AG04449 (cell line): ENCODE data around the gene FERMT3.

Source experiments
- CTCF ChIA-PET: fragments of 350-600 bp; formaldehyde crosslinking; extraction: SDS; loops from one replicate; lab custom pipeline; 2021; ENCODE audit warnings: antibody characterized with exemption; lab: Yijun Ruan, JAX
- POLR2A ChIA-PET: fragments of 400-600, 350-600 bp; formaldehyde crosslinking; extraction: SDS; loops from one replicate; lab custom pipeline; 2020; ENCODE audit warnings: antibody characterized with exemption, inconsistent platforms; lab: Yijun Ruan, JAX
- DNase-seq: peaks from one replicate; pipeline ENCODE4 v3.0.0-alpha.2; 2010; ENCODE audit warnings: low read depth, low spot score
- H3K4me3 ChIP-seq: 2 replicates; pipeline ENCODE4 v1.5.1; 2011; ENCODE audit warnings: low read depth, mild to moderate bottlenecking, control low read depth, low read length
- TF ChIP-seq, protein P1 (sequence below): IDR thresholded peaks from one replicate; pipeline ENCODE4 v1.5.1; 2011; ENCODE audit warnings: mild to moderate bottlenecking, moderate library complexity, low read length, control low read depth, inconsistent platforms; ENCODE audit not compliant: insufficient read depth; ENCODE audit errors: missing control alignments

Gene FERMT3

DNA sequence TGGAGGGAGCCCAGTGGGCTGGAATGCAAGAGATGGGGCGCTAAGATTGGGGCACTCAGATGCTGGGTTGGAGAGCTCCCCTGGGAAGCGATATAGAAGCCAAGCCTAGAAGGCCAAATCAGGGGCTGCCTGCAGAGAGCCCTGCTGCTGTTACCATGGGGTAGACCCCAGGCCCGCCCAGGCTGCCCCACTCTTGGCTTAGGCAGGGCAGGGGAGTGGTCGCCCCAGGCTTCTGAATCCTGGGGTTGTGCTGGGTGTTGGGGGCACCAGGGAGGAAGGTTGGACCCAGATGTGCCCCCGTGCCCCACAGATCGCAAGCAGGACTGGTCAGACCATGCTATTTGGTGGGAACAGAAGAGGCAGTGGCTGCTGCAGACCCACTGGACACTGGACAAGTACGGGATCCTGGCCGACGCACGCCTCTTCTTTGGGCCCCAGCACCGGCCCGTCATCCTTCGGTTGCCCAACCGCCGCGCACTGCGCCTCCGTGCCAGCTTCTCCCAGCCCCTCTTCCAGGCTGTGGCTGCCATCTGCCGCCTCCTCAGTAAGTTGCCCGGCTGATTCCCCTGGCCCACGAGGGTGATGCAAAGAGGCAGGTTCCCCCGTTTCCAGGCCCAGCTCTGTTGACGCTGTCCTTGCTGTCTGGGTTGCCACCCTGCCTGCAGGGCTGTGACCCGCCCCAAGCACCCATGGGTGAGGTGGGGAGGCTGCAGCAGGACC, 3.9 kb downstream of the FERMT3 start:
- ChIA-PET POLR2A (no interaction called here), CTCF (interaction anchor here (1.6 to 11.7 kb wide), 4 partner anchors 14 to 92 kb away, joined by 4 to 305 read pairs (median 88); partner anchors contain the start of genes CATSPERZ, ESRRA, NUDT22 and STIP1)
- no peak overlapping the region for H3K4me3 ChIP-seq
- no peak for DNase-seq
- TF ChIP-seq, protein P1, sequence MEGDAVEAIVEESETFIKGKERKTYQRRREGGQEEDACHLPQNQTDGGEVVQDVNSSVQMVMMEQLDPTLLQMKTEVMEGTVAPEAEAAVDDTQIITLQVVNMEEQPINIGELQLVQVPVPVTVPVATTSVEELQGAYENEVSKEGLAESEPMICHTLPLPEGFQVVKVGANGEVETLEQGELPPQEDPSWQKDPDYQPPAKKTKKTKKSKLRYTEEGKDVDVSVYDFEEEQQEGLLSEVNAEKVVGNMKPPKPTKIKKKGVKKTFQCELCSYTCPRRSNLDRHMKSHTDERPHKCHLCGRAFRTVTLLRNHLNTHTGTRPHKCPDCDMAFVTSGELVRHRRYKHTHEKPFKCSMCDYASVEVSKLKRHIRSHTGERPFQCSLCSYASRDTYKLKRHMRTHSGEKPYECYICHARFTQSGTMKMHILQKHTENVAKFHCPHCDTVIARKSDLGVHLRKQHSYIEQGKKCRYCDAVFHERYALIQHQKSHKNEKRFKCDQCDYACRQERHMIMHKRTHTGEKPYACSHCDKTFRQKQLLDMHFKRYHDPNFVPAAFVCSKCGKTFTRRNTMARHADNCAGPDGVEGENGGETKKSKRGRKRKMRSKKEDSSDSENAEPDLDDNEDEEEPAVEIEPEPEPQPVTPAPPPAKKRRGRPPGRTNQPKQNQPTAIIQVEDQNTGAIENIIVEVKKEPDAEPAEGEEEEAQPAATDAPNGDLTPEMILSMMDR: no peak

GRCh38 chr11:64211181-64211872, 4.8 kb downstream of the FERMT3 start:
- no peak for DNase-seq
- TF ChIP-seq, protein P1: no peak
- CTCF ChIA-PET: interaction anchor here (1.3 to 11.7 kb wide), 5 partner anchors 13 to 91 kb away, joined by 3 to 305 read pairs (median 56); partner anchors contain the start of genes CATSPERZ, ESRRA, NUDT22 and STIP1
- no peak overlapping the region for H3K4me3 ChIP-seq
- POLR2A ChIA-PET: interaction anchor here (0.6 kb wide), 1 partner anchor 31 kb away, joined by 3 read pairs; no protein-coding TSS in a partner anchor

GRCh38 chr11:64216879-64217278, 10.4 kb downstream of the FERMT3 start:
- DNase-seq: no peak
- POLR2A ChIA-PET: no interaction called here
- H3K4me3 ChIP-seq: no peak overlapping the region
- CTCF ChIA-PET: interaction anchor here (2.6 to 9.1 kb wide), 3 partner anchors 12 to 87 kb away, joined by 8 to 86 read pairs (median 23); partner anchors contain the start of genes ESRRA and FERMT3
- TF ChIP-seq, protein P1: no peak

- no peak for DNase-seq
- ChIA-PET POLR2A (interaction anchor here (0.7 kb wide), 1 partner anchor 58 kb away, joined by 3 read pairs; no protein-coding TSS in a partner anchor), CTCF (interaction anchor here (0.7 to 9.1 kb wide), 2 partner anchors 14 to 86 kb away, joined by 3 to 86 read pairs; partner anchors contain the start of gene FERMT3)
- TF ChIP-seq, protein P1: no peak
- H3K4me3 ChIP-seq: no peak overlapping the region
These were observed 12.3 kb downstream of the FERMT3 start for GRCh38 chr11:64218628-64219353.

DNA sequence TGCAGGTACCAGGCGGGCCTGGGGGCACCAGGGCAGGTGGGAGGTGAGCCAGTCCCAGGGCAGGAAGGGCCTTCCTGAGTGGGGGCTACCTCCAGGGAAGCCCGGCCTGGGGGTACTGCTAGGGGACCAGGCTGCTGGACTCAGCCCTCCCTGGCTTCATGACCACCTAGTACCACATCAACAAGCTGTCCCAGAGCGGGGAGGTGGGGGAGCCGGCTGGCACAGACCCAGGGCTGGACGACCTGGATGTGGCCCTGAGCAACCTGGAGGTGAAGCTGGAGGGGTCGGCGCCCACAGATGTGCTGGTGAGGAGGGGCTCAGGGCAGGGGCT, 12.8 kb downstream of the FERMT3 start:
- ChIA-PET POLR2A (interaction anchor here (0.7 kb wide), 1 partner anchor 58 kb away, joined by 3 read pairs; no protein-coding TSS in a partner anchor), CTCF (interaction anchor here (1.2 to 9.1 kb wide), 2 partner anchors 14 to 33 kb away, joined by 3 to 86 read pairs; partner anchors contain the start of gene FERMT3)
- TF ChIP-seq, protein P1: no peak
- DNase-seq: no peak
- no peak overlapping the region for H3K4me3 ChIP-seq
